ENCODE data around the gene VEPH1.

Gene VEPH1

GRCh38 chr3:157429708-157430107 is 73.5 kb downstream of the VEPH1 start:
- DNase-seq (ENCODE audit: low read depth, low spot score) = no peak

GRCh38 chr3:157428853-157429252 is 74.4 kb downstream of the VEPH1 start:
- DNase-seq (ENCODE audit: low read depth, low spot score) = no peak

- no peak for DNase-seq (ENCODE audit: low read depth, low spot score)
These were observed 75.3 kb downstream of the VEPH1 start for GRCh38 chr3:157427901-157428300.

GRCh38 chr3:157423337-157423736 is 79.9 kb downstream of the VEPH1 start:
- DNase-seq (ENCODE audit: low read depth, low spot score) = no peak

- no peak for DNase-seq (ENCODE audit: low read depth, low spot score)
These were observed 82.5 kb downstream of the VEPH1 start for GRCh38 chr3:157420606-157421130.

GRCh38 chr3:157418104-157418503 is 85.1 kb downstream of the VEPH1 start:
- no peak for DNase-seq (ENCODE audit: low read depth, low spot score)

GRCh38 chr3:157417247-157417646 is 86.0 kb downstream of the VEPH1 start:
- no peak for DNase-seq (ENCODE audit: low read depth, low spot score)

- DNase-seq (ENCODE audit: low read depth, low spot score) = no peak
These were observed 86.7 kb downstream of the VEPH1 start for GRCh38 chr3:157416347-157417087.

- no peak for DNase-seq (ENCODE audit: low read depth, low spot score)
These were observed 88.4 kb downstream of the VEPH1 start for GRCh38 chr3:157414861-157415260.

- DNase-seq (ENCODE audit: low read depth, low spot score) = no peak
These were observed 90.8 kb downstream of the VEPH1 start for GRCh38 chr3:157412323-157412855.

GRCh38 chr3:157410945-157411344 is 92.3 kb downstream of the VEPH1 start:
- no peak for DNase-seq (ENCODE audit: low read depth, low spot score)

- no peak for DNase-seq (ENCODE audit: low read depth, low spot score)
These were observed 93.7 kb downstream of the VEPH1 start for GRCh38 chr3:157409516-157409915.

- DNase-seq (ENCODE audit: low read depth, low spot score) = no peak
These were observed 94.6 kb downstream of the VEPH1 start for GRCh38 chr3:157408499-157409149.

- DNase-seq (ENCODE audit: low read depth, low spot score) = no peak
These were observed 95.4 kb downstream of the VEPH1 start for GRCh38 chr3:157407769-157408168.

GRCh38 chr3:157406394-157406793 is 96.8 kb downstream of the VEPH1 start:
- DNase-seq (ENCODE audit: low read depth, low spot score) = no peak

GRCh38 chr3:157405457-157405856 is 97.8 kb downstream of the VEPH1 start:
- no peak for DNase-seq (ENCODE audit: low read depth, low spot score)

GRCh38 chr3:157404381-157404780 is 98.8 kb downstream of the VEPH1 start:
- no peak for DNase-seq (ENCODE audit: low read depth, low spot score)

GRCh38 chr3:157398598-157398997 is 104.6 kb downstream of the VEPH1 start:
- no peak for DNase-seq (ENCODE audit: low read depth, low spot score)

GRCh38 chr3:157394411-157394810 is 108.8 kb downstream of the VEPH1 start:
- DNase-seq (ENCODE audit: low read depth, low spot score) = no peak

GRCh38 chr3:157393113-157393512 is 110.1 kb downstream of the VEPH1 start:
- no peak for DNase-seq (ENCODE audit: low read depth, low spot score)

- no peak for DNase-seq (ENCODE audit: low read depth, low spot score)
These were observed 111.1 kb downstream of the VEPH1 start for GRCh38 chr3:157392104-157392503.

- DNase-seq (ENCODE audit: low read depth, low spot score) = no peak
These were observed 112.3 kb downstream of the VEPH1 start for GRCh38 chr3:157390713-157391515.

Data from ELF-1 (cell line).